GM19463 (cell line): Measurements from ENCODE around the gene PCDHB8.
"Not testable (repeated sequence)": the region's sequence is repeated elsewhere in the genome, so short reads cannot be mapped to it uniquely, and the experiment has no call there.

Experiments used
- ATAC-seq: cut with Tn5 transposase; IDR thresholded peaks from one replicate; pipeline ENCODE4 v1.9.1; 2021; ENCODE audit warnings: mild to moderate bottlenecking, moderate library complexity; ENCODE audit not compliant: unreplicated experiment

PCDHB8 gene

GRCh38 chr5:141225421-141225820 is 47.8 kb downstream of the PCDHB8 start:
- ATAC-seq, result not testable (repeated sequence)
